ENCODE measurements around the gene DMRT1.

Gene DMRT1

GRCh38 chr9:899440-900184, 58.1 kb downstream of the DMRT1 start:
- H3K36me3 ChIP-seq (ENCODE audit: control insufficient read depth, insufficient read depth, low read length): no peaks in the 10 kb centered on the region
- TF ChIP-seq, protein P1, sequence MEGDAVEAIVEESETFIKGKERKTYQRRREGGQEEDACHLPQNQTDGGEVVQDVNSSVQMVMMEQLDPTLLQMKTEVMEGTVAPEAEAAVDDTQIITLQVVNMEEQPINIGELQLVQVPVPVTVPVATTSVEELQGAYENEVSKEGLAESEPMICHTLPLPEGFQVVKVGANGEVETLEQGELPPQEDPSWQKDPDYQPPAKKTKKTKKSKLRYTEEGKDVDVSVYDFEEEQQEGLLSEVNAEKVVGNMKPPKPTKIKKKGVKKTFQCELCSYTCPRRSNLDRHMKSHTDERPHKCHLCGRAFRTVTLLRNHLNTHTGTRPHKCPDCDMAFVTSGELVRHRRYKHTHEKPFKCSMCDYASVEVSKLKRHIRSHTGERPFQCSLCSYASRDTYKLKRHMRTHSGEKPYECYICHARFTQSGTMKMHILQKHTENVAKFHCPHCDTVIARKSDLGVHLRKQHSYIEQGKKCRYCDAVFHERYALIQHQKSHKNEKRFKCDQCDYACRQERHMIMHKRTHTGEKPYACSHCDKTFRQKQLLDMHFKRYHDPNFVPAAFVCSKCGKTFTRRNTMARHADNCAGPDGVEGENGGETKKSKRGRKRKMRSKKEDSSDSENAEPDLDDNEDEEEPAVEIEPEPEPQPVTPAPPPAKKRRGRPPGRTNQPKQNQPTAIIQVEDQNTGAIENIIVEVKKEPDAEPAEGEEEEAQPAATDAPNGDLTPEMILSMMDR (IDR thresholded peaks at IDR 0.05): no peak
- H3K4me3 ChIP-seq (ENCODE audit: low read depth, low read length): no peak overlapping the region
- H3K4me2 ChIP-seq (ENCODE audit: low read length): no peak overlapping the region
- H3K9ac ChIP-seq: no peak overlapping the region
- no peaks in the 10 kb centered on the region for H3K9me3 ChIP-seq (ENCODE audit: control insufficient read depth, low read length)
- H3K27ac ChIP-seq: no peak overlapping the region
- H3K4me1 ChIP-seq: no peaks in the 10 kb centered on the region
- H2AFZ ChIP-seq: no peak overlapping the region
- H3K27me3 ChIP-seq (ENCODE audit: control insufficient read depth, insufficient read depth, low read length): no peaks in the 10 kb centered on the region
- H3K79me2 ChIP-seq: no peaks in the 10 kb centered on the region

GRCh38 chr9:903886-904285, 62.4 kb downstream of the DMRT1 start:
- Histone ChIP-seq H3K4me3 (ENCODE audit: low read depth, low read length) (no peak overlapping the region), H3K27ac (no peak overlapping the region), H3K27me3 (ENCODE audit: control insufficient read depth, insufficient read depth, low read length) (no peaks in the 10 kb centered on the region), H3K4me2 (ENCODE audit: low read length) (no peak overlapping the region), H3K9me3 (ENCODE audit: control insufficient read depth, low read length) (no peaks in the 10 kb centered on the region), H3K36me3 (ENCODE audit: control insufficient read depth, insufficient read depth, low read length) (no peaks in the 10 kb centered on the region), H3K79me2 (no peaks in the 10 kb centered on the region), H3K9ac (no peak overlapping the region), H3K4me1 (no peaks in the 10 kb centered on the region), H2AFZ (no peak overlapping the region)
- TF ChIP-seq, protein P1 (IDR thresholded peaks at IDR 0.05): no peak

DNA sequence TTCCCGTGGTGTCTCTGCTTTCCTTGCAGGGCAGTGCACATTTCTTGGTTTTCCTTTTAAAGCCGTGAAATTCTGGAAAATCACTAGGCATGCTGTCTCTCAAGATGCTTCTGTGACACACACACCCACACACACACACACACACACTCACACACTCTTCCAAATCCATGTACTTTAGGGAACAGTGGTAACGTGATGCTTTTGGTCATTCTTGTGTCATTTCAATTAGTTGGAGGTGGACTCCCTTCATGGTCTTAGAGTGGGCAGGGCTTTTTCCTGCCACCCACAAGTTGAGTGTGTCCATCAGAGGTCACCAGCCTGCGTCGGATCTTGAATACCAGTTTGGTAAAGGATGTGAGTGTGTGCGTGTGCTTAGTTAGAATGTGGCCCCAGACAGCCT, 64.4 kb downstream of the DMRT1 start:
- no peaks in the 10 kb centered on the region for H3K9me3 ChIP-seq (ENCODE audit: control insufficient read depth, low read length)
- H2AFZ ChIP-seq: no peak overlapping the region
- H3K79me2 ChIP-seq: no peaks in the 10 kb centered on the region
- H3K27me3 ChIP-seq (ENCODE audit: control insufficient read depth, insufficient read depth, low read length): no peaks in the 10 kb centered on the region
- TF ChIP-seq, protein P1 (IDR thresholded peaks at IDR 0.05): no peak
- no peak overlapping the region for H3K9ac ChIP-seq
- H3K4me1 ChIP-seq: no peaks in the 10 kb centered on the region
- H3K27ac ChIP-seq: no peak overlapping the region
- no peaks in the 10 kb centered on the region for H3K36me3 ChIP-seq (ENCODE audit: control insufficient read depth, insufficient read depth, low read length)
- no peak overlapping the region for H3K4me2 ChIP-seq (ENCODE audit: low read length)
- H3K4me3 ChIP-seq (ENCODE audit: low read depth, low read length): no peak overlapping the region

DNA sequence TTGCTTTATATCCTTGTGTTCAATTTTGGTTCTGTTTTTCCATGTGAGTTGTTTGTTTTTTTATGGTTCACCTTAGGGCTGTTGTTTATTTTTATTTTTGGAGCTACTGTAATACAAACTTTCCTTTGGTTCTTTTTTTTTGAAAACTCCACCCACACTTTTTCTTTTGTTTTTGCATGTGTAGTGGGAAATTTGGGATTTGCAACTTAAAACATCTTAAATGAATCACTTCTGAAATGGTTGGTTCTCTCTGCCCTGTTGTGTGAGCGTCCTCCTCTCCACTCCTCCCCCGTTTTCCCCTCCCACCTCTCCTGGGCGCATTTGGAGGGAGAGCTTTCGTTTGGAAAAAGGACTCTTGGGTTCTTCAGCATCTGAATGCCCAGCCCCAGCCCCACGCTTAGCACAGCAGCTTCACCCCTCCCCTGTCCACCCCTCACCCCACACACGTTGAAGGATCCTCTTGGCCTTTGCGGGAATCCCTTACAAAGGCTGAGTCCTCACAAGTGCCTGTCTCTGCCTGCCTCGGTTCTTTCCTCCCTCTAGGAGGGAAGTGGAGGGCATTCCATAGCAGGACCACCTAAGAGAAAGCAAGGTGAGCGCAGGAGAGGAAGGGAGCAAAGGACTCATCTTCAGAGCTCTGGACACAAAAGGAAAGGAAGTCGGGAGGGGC, 67.2 kb downstream of the DMRT1 start:
- Histone ChIP-seq H3K9ac (no peak overlapping the region), H3K79me2 (no peaks in the 10 kb centered on the region), H2AFZ (no peak overlapping the region), H3K36me3 (ENCODE audit: control insufficient read depth, insufficient read depth, low read length) (no peaks in the 10 kb centered on the region), H3K27ac (no peak overlapping the region), H3K9me3 (ENCODE audit: control insufficient read depth, low read length) (no peaks in the 10 kb centered on the region), H3K27me3 (ENCODE audit: control insufficient read depth, insufficient read depth, low read length) (no peaks in the 10 kb centered on the region), H3K4me2 (ENCODE audit: low read length) (no peak overlapping the region), H3K4me3 (ENCODE audit: low read depth, low read length) (no peak overlapping the region), H3K4me1 (no peaks in the 10 kb centered on the region)
- TF ChIP-seq, protein P1 (IDR thresholded peaks at IDR 0.05): no peak
